ENCODE data around the gene COL20A1. TPM values are rescaled to one million over a fixed set of nuclear protein-coding genes. Genes with fewer than 3 reads are reported as not detected.

Gene COL20A1
- total RNA-seq, 1 experiment from 2014 or later = 2.3 TPM

DNA sequence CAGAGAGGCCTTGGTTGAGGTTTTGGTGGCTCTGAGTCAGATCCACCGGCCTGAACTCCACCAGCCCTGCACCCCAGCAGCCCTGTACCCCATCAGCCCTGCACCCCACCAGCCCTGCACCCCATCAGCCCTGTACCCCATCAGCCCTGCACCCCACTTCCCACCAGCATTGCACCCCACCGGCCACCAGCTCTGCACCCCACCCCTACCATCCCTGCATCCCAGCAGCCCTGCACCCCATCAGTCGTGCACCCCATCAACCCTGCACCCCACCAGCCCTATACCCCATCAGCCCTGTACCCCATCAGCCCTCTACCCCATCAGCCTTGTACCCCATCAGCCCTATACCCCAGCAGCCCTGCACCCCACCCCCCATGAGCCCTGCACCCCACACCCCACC is 82.5 kb downstream of the COL20A1 start:
- Histone ChIP-seq H3K14ac (ENCODE audit: insufficient read depth, low read length) (no peak overlapping the region), H3K4me2 (ENCODE audit: insufficient read depth, insufficient read length, low read length) (no peak overlapping the region), H3K9me3 (ENCODE audit: control insufficient read depth, low read depth, low read length) (no peaks in the 10 kb centered on the region), H3K4me1 (ENCODE audit: insufficient read depth, low read length) (peaks cover 4% of the 10 kb centered on the region; the same call in 1 of the 2 replicates), H3K27me3 (ENCODE audit: insufficient read depth, low read length) (no peaks in the 10 kb centered on the region), H2BK120ac (ENCODE audit: low read depth, low read length, poor library complexity, severe bottlenecking) (no peak overlapping the region), H4K8ac (replicated peaks; ENCODE audit: insufficient read length, low read depth, low read length) (no peak overlapping the region), H2BK15ac (ENCODE audit: low read depth, low read length) (no peak overlapping the region), H3K79me2 (ENCODE audit: insufficient read depth, low read length) (no peaks in the 10 kb centered on the region), H3K23ac (ENCODE audit: insufficient read length, low read depth, low read length) (no peak overlapping the region), H3K56ac (ENCODE audit: insufficient read length, low read depth, low read length) (no peak overlapping the region), H3K18ac (ENCODE audit: insufficient read length, low read depth, low read length) (no peak overlapping the region), H4K20me1 (ENCODE audit: control insufficient read depth, insufficient read depth, insufficient read length) (no peaks in the 10 kb centered on the region), H2BK12ac (ENCODE audit: insufficient read length, low read depth, low read length) (no peak overlapping the region), H2AFZ (ENCODE audit: low read length) (no peak overlapping the region), H3T11ph (ENCODE audit: low read length) (no peak overlapping the region), H3K4ac (ENCODE audit: low read depth, low read length) (no peak overlapping the region), H4K91ac (ENCODE audit: insufficient read length, low read depth, low read length) (no peak overlapping the region), H3K9ac (ENCODE audit: extremely low read depth, insufficient read length, low read length) (no peak overlapping the region), H3K23me2 (ENCODE audit: insufficient read length, low read depth, low read length, poor library complexity, severe bottlenecking) (no peaks in the 10 kb centered on the region), H4K5ac (ENCODE audit: insufficient read length, low read depth, low read length) (no peak overlapping the region), H2BK5ac (ENCODE audit: insufficient read length, low read length) (no peak overlapping the region), H2AK5ac (ENCODE audit: insufficient read length, low read length) (no peak overlapping the region), H2BK20ac (ENCODE audit: low read depth, low read length, poor library complexity, severe bottlenecking) (no peak overlapping the region), H3K27ac (ENCODE audit: insufficient read length, low read depth, low read length) (no peak overlapping the region), H3K79me1 (ENCODE audit: insufficient read depth, low read depth, low read length, poor library complexity, severe bottlenecking) (no peaks in the 10 kb centered on the region)
- no peaks in the 10 kb centered on the region for H3K36me3 Mint-ChIP-seq (ENCODE audit: insufficient read depth in 1 of 3, low read depth in 3 of 3)
- H3K4me3 Mint-ChIP-seq = no peak overlapping the region
- TF ChIP-seq CTCF (conservative IDR thresholded peaks at IDR 0.05) = no peak
- no peak overlapping the region for H3K27ac Mint-ChIP-seq
- H3K4me1 Mint-ChIP-seq = peaks cover 18 to 37% of the 10 kb centered on the region in 2 experiments
- H3K27me3 Mint-ChIP-seq (ENCODE audit: low read depth) = no peaks in the 10 kb centered on the region; the same call in none of the 2 replicates
- DNase-seq = no peak
- no CpG with 5 or more reads among the region's 3 CpGs for WGBS (ENCODE audit: extremely low coverage, insufficient read length, low lambda C conversion rate)
- peaks cover 0 to 5% of the 10 kb centered on the region in 2 experiments; a peak in 1 of 5 replicates for H3K9me3 Mint-ChIP-seq

Measured in H9 (cell line).